AG09319 (cell line): ENCODE measurements around the gene PITPNB.
A peak's percentile ranks its signal among the peaks of the same experiment; 100 is the strongest.

Experiments
- DNase-seq: peaks from one replicate; pipeline ENCODE4 v3.0.0-alpha.2; 2010; ENCODE audit warnings: low read depth; ENCODE audit errors: extremely low read depth
- CTCF ChIP-seq: IDR thresholded peaks from 2 replicates; pipeline ENCODE4 v1.5.1; 2011; ENCODE audit warnings: low read depth, mild to moderate bottlenecking, inconsistent platforms, low read length, moderate library complexity

PITPNB gene

DNA sequence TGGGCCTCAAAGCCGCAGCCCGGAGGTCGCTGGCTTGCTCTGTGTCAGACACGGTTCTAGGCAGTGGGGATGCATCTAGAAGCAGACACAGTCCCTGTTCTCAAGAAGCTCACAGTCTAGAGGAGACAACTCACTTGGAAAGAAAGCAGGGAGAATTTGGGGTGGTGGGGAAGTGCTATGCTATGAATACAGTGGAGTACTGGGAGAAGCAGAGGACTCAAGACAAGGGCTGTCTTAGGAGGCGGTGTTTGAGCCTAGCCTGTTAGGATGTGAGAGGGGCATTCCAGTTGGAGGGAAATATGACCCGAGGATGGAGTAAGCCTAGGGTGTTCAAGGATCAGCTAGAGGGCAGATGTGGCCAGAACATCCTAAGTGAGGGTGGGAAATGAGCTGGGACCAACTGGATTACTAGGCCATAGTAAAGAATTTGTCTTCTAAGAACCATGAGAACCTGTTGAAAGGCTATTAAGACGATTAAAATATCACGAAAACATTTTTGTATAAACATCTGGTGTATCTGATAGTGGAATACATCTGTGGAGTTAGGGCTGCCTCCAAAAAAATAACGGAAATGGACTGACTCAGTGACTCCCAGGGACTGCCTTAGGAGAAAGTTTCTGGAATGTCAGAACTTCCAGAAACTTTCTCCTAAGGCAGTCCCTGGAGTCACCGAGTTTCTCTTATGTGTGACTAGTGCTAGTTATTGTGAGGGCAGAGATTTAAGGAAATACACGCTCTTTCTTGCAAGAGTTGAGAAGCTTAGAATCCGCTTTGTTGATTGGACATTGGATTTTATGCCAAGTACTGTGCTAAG is 1.1 kb upstream of the PITPNB start:
- no peak; the same call in 1 of the 2 replicates for TF ChIP-seq CTCF
- DNase-seq, result peak; percentile 45

- no peak for TF ChIP-seq CTCF
- DNase-seq, result no peak
Measured at GRCh38 chr22:27918341-27919221, 475 bp downstream of the PITPNB start.

GRCh38 chr22:27915986-27916385 is 3.1 kb downstream of the PITPNB start:
- TF ChIP-seq CTCF, result no peak
- DNase-seq, result no peak

DNA sequence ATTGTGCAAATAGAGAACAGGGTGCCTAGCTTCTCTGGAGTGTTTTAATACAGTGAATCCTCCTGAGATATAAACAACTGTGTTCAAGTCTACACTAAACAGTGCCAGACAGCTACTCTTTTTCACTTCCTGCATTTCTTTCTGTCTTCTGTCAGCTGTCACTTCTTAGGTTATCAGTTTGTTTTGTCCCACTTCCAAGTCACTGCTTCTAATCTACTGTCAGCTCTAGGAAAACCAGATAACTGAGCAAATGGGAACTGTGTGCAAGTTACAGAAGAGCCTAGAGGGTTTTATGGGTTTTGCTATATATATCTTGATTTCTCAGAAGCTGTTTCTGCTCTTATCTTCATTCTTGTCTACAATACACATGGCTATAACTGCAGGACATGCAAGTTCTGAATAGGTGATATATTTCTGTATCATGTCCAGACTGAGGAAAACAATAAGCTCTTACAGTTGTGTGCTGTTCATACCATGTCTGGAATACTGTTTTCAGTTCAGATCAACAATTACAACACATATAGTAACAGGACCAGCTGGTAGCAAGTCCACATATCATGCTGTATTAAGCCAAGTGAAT is 5.8 kb downstream of the PITPNB start:
- DNase-seq, result no peak
- TF ChIP-seq CTCF, result no peak

- no peak for DNase-seq
- no peak for TF ChIP-seq CTCF
Measured at GRCh38 chr22:27912101-27912500, 7.0 kb downstream of the PITPNB start.

GRCh38 chr22:27911330-27911729 is 7.7 kb downstream of the PITPNB start:
- TF ChIP-seq CTCF, result no peak
- DNase-seq, result no peak

DNA sequence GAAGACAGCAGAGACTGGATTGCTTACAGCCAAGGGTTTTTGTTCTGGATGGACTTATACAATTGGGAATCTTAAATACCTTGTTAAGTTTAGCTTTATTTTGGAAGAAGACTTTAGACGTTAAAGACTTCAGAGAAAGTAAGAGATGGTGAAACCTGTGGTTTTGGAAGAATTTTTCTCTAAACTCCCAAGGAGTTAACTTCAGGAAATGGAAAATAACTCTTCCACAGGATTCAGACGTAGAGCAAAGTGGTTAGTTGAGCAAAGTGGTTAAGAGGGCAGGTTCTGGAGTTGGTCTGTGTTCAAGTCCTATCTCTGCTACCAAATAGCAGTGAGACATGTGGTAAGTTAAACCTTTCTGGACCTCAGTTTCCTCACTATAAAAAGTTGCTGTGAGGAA is 12.8 kb downstream of the PITPNB start:
- no peak for TF ChIP-seq CTCF
- no peak for DNase-seq
